ENCODE results near the gene SLX4IP.
"Not testable (repeated sequence)": the region's sequence is repeated elsewhere in the genome, so short reads cannot be mapped to it uniquely, and the experiment has no call there.

SLX4IP gene

DNA sequence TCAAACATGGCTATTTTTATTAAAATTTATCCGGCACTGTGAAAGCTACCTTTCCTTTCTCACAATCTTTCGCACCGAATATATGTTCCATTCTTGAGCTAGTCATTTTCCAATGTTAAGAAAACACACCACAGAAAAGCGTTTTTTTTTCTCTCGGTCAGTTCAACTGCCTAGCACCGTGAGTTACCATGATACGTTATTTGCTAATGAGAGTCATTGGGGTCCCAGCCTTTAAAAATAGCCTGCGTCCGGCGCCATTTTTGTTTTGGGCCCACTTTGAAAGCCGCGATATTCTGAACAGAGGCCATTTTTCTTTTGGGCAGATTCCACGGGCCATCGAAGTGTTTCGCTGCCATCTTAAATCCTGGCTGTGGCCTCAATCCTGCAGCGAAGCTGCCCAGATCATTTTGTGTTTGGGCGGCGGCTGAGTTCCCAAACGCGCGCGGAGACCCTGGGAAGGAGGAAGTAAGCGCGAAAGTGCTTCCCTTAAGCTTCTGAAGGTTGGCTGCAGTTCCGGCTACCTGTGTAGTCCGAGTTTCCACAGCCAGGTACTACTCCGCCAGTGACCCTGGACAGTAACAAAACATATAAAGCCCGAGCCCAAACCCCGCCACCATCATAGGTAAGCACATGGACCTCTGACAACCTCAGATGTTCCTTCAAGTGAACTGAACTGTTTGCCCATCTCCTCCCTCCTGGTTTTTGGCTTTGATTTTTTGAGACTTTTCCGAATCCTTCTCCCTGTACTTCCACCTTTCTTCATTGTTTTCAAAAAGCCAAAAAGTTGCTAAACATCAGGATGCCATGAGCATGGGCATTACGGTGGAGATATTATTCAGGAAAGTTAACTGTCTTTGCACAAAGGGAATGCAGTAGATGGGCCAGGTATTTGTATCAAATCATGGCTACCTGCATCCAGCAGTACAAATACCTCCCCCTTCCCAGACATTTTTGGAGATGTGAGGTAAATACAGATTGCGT lies at the start of gene SLX4IP:
SLX4IP (plus strand) TSS at position 474 of the 981 bp plus-strand sequence. CDS start 22,900 bp downstream, outside the sequence.
- POLR2A ChIA-PET (ENCODE audit: low non-redundant PET): no interaction called here
- CTCF ChIA-PET: interaction anchor here (0.6 kb wide), 1 partner anchor 220 kb away, joined by 3 read pairs; no protein-coding TSS in a partner anchor
- peak; percentile 83 for DNase-seq (ENCODE audit: low spot score)

DNA sequence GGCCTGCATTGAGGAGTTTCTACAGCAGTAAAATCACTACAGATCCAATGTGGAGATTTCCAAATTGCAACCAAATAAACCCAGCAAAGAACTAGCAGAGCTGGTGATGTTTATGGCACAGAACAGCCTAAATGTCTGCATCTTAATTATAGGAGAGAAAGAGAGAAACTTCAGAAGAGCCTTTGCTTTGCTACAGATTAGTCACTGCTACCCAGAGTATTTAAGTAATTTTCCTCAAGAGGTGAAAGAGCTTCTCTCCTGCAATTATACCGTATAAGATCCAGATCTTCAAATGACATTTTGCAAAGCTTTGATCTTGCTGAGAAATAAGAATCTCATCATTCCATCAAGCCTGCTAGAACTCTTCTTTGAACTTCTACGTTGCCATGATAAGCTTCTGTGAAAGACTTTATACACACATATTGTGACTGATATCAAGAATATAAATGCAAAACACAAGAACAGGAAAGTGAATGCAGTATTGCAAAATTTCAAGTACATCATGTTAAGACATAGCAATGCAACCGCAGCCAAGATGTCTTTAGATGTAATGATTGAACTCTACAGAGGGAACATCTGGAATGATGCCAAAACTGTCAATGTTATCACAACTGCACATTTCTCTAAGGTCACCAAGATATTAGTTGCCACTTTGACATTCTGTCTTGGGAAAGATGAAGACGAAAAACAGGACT lies 49.1 kb upstream of the SLX4IP start:
- CTCF ChIA-PET: interaction anchor here (0.6 kb wide), 1 partner anchor 750 kb away, joined by 4 read pairs; no protein-coding TSS in a partner anchor

More for the DNA sequence above, at the start of gene SLX4IP:
- TF ChIP-seq, protein P1, sequence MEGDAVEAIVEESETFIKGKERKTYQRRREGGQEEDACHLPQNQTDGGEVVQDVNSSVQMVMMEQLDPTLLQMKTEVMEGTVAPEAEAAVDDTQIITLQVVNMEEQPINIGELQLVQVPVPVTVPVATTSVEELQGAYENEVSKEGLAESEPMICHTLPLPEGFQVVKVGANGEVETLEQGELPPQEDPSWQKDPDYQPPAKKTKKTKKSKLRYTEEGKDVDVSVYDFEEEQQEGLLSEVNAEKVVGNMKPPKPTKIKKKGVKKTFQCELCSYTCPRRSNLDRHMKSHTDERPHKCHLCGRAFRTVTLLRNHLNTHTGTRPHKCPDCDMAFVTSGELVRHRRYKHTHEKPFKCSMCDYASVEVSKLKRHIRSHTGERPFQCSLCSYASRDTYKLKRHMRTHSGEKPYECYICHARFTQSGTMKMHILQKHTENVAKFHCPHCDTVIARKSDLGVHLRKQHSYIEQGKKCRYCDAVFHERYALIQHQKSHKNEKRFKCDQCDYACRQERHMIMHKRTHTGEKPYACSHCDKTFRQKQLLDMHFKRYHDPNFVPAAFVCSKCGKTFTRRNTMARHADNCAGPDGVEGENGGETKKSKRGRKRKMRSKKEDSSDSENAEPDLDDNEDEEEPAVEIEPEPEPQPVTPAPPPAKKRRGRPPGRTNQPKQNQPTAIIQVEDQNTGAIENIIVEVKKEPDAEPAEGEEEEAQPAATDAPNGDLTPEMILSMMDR (conservative IDR thresholded peaks at IDR 0.05; ENCODE audit: low read depth): no peak
- H3K27ac ChIP-seq: peak within 1 kb of the TSS; percentile 97

DNA sequence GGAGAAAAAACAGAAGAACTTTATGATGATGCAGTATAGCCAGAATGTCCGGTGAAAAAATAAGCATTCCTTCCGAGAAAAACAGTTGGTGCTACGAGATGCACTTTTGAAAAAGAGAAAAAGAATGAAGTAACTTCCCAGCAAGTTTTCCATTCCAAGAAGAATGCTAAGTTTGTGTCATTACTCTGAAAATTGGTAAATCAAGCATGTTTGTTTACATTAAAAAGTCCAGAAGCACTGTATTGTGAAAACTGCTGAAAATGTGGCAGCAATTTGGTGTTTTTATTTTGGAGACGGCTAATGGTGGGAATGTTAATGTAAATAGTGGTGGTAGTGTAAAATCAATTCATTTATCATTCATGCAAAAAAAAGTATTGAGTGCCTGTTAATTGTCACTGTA lies 47.4 kb upstream of the SLX4IP start:
- CTCF ChIA-PET: interaction anchor here (0.6 kb wide), 2 partner anchors 109 to 393 kb away, joined by 3 read pairs; no protein-coding TSS in a partner anchor

More for the DNA sequence above, 49.1 kb upstream of the SLX4IP start:
- POLR2A ChIA-PET (ENCODE audit: low non-redundant PET): no interaction called here
- TF ChIP-seq, protein P1 (conservative IDR thresholded peaks at IDR 0.05; ENCODE audit: low read depth): no peak
- H3K27ac ChIP-seq: no peak overlapping the region
- no peak for DNase-seq (ENCODE audit: low spot score)

DNA sequence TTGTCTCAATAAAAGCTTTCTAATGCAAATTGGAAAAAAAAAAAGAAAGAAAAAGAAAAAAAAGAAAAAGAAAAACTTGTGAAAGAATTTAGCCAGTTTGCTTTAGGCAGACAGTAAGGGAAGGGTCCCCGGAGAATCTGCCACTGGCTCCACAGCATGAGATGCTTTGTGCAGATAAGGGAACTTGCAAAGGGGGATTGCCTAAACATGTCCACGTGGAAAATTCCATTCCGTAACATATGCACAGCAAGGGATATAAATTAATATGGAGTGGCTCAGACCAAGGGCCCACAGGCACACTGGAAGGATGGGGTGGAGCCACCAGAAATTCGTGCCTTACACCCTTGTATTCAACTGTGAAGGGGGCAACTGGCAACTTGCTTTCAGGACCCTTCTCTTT lies 46.5 kb upstream of the SLX4IP start:
- ChIA-PET POLR2A (ENCODE audit: low non-redundant PET) (no interaction called here), CTCF (interaction anchor here (0.6 kb wide), 2 partner anchors 388 to 394 kb away, joined by 3 read pairs; no protein-coding TSS in a partner anchor)
- H3K27ac ChIP-seq: no peak overlapping the region
- TF ChIP-seq, protein P1 (conservative IDR thresholded peaks at IDR 0.05; ENCODE audit: low read depth): no peak
- DNase-seq (ENCODE audit: low spot score): no peak

More for the DNA sequence above, 47.4 kb upstream of the SLX4IP start:
- no peak overlapping the region for H3K27ac ChIP-seq
- TF ChIP-seq, protein P1 (conservative IDR thresholded peaks at IDR 0.05; ENCODE audit: low read depth): no peak
- POLR2A ChIA-PET (ENCODE audit: low non-redundant PET): no interaction called here
- DNase-seq (ENCODE audit: low spot score): no peak

DNA sequence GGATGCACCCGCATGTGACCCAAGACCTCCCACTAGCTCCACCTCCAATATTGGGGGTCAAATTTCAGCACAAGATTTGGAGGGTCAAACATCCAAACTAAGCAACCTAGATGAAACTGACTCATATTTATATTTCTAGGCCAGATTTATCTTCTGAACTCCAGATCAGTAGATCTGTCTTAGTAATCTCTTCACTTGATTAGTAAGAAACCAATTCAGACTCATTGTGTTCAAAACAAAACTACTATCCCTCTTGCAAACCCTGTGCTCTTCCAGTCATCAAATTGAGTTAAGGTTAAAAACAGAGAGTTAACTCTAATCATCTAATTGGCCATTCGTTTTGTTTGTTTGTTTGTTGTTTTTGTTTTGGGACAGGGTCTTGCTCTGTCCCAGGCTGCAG lies 44.4 kb upstream of the SLX4IP start:
- TF ChIP-seq, protein P1 (conservative IDR thresholded peaks at IDR 0.05; ENCODE audit: low read depth): no peak
- no peak for DNase-seq (ENCODE audit: low spot score)
- ChIA-PET CTCF (no interaction called here), POLR2A (ENCODE audit: low non-redundant PET) (no interaction called here)
- H3K27ac ChIP-seq: no peak overlapping the region

DNA sequence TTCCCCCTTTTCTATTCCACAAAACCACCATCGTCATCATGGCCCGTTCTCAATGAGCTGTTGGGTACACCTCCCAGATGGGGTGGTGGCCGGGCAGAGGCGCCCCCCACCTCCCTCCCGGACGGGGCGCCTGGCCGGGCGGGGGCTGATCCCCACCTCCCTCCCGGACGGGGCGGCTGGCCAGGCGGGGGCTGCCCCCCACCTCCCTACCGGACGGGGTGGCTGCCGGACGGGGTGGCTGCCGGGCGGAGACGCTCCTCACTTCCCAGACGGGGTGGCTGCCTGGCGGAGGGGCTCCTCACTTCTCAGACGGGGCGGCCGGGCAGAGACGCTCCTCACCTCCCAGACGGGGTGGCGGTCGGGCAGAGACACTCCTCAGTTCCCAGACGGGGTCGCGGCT lies 40.4 kb upstream of the SLX4IP start:
- DNase-seq (ENCODE audit: low spot score); POLR2A ChIA-PET (ENCODE audit: low non-redundant PET); H3K27ac ChIP-seq; CTCF ChIA-PET: not testable (repeated sequence)
